ENCODE measurements around the gene KIRREL1. TPM values are rescaled to one million over a fixed set of nuclear protein-coding genes. Genes with fewer than 3 reads are reported as not detected.
A peak's percentile ranks its signal among the peaks of the same experiment; 100 is the strongest.

KIRREL1 gene
- total and polyA plus RNA-seq, 5 donors from 2014 or later = not detected

GRCh38 chr1:158020259-158020885 is 26.9 kb downstream of the KIRREL1 start:
- peaks cover 5% of the 10 kb centered on the region for H3K27me3 Mint-ChIP-seq
- H3K9me3 Mint-ChIP-seq = no peaks in the 10 kb centered on the region
- no peaks in the 10 kb centered on the region for H3K4me1 Mint-ChIP-seq
- Histone ChIP-seq H3K36me3 (ENCODE audit: control insufficient read depth, insufficient read depth, low read length) (no peaks in the 10 kb centered on the region), H3K4me3 (ENCODE audit: low read depth, low read length) (no peak overlapping the region), H3K4me1 (ENCODE audit: control insufficient read depth, insufficient read depth, low read length, poor library complexity, severe bottlenecking) (no peaks in the 10 kb centered on the region), H3K27ac (ENCODE audit: insufficient read depth, low read length, poor library complexity, severe bottlenecking) (no peak overlapping the region), H3K27me3 (ENCODE audit: control insufficient read depth, insufficient read depth, low read length) (peaks cover 2% of the 10 kb centered on the region), H3K9me3 (ENCODE audit: control insufficient read depth in 2 of 2, low read length in 2 of 2) (no peaks in the 10 kb centered on the region)
- ATAC-seq (ENCODE audit: low read depth in 2 of 2) (no peak), DNase-seq (no peak)
- H3K36me3 Mint-ChIP-seq = no peaks in the 10 kb centered on the region
- no peak overlapping the region for H3K4me3 Mint-ChIP-seq
- H3K27ac Mint-ChIP-seq = no peak overlapping the region

- no peaks in the 10 kb centered on the region for H3K36me3 Mint-ChIP-seq
- H3K27ac Mint-ChIP-seq = no peak overlapping the region
- Histone ChIP-seq H3K36me3 (ENCODE audit: control insufficient read depth, insufficient read depth, low read length) (no peaks in the 10 kb centered on the region), H3K27ac (ENCODE audit: insufficient read depth, low read length, poor library complexity, severe bottlenecking) (no peak overlapping the region), H3K4me1 (ENCODE audit: control insufficient read depth, insufficient read depth, low read length, poor library complexity, severe bottlenecking) (no peaks in the 10 kb centered on the region), H3K9me3 (ENCODE audit: control insufficient read depth in 2 of 2, low read length in 2 of 2) (no peaks in the 10 kb centered on the region), H3K4me3 (ENCODE audit: low read depth, low read length) (no peak overlapping the region), H3K27me3 (ENCODE audit: control insufficient read depth, insufficient read depth, low read length) (peaks cover 2% of the 10 kb centered on the region)
- ATAC-seq (ENCODE audit: low read depth in 2 of 2) (no peak), DNase-seq (no peak)
- peaks cover 5% of the 10 kb centered on the region for H3K27me3 Mint-ChIP-seq
- no peaks in the 10 kb centered on the region for H3K4me1 Mint-ChIP-seq
- H3K9me3 Mint-ChIP-seq = no peaks in the 10 kb centered on the region
- no peak overlapping the region for H3K4me3 Mint-ChIP-seq
Observed at GRCh38 chr1:158020886-158021620, 27.6 kb downstream of the KIRREL1 start.

GRCh38 chr1:158021721-158022120 is 28.3 kb downstream of the KIRREL1 start:
- H3K27me3 Mint-ChIP-seq = peaks cover under 1% of the 10 kb centered on the region
- H3K9me3 Mint-ChIP-seq = no peaks in the 10 kb centered on the region
- H3K27ac Mint-ChIP-seq = no peak overlapping the region
- ATAC-seq (ENCODE audit: low read depth in 2 of 2) = no peak
- DNase-seq = no peak
- no peak overlapping the region for H3K27ac ChIP-seq (ENCODE audit: insufficient read depth, low read length, poor library complexity, severe bottlenecking)
- no peak overlapping the region for H3K4me3 ChIP-seq (ENCODE audit: low read depth, low read length)
- peaks cover 2% of the 10 kb centered on the region for H3K27me3 ChIP-seq (ENCODE audit: control insufficient read depth, insufficient read depth, low read length)
- H3K36me3 Mint-ChIP-seq = no peaks in the 10 kb centered on the region
- no peaks in the 10 kb centered on the region for H3K4me1 Mint-ChIP-seq
- no peaks in the 10 kb centered on the region for H3K4me1 ChIP-seq (ENCODE audit: control insufficient read depth, insufficient read depth, low read length, poor library complexity, severe bottlenecking)
- no peaks in the 10 kb centered on the region for H3K9me3 ChIP-seq (ENCODE audit: control insufficient read depth in 2 of 2, low read length in 2 of 2)
- H3K36me3 ChIP-seq (ENCODE audit: control insufficient read depth, insufficient read depth, low read length) = no peaks in the 10 kb centered on the region
- H3K4me3 Mint-ChIP-seq = no peak overlapping the region

GRCh38 chr1:158022554-158023312 is 29.3 kb downstream of the KIRREL1 start:
- Mint-ChIP-seq H3K27me3 (no peaks in the 10 kb centered on the region), H3K27ac (no peak overlapping the region), H3K36me3 (no peaks in the 10 kb centered on the region), H3K4me3 (no peak overlapping the region), H3K4me1 (no peaks in the 10 kb centered on the region), H3K9me3 (no peaks in the 10 kb centered on the region)
- H3K9me3 ChIP-seq (ENCODE audit: control insufficient read depth in 2 of 2, low read length in 2 of 2) = no peaks in the 10 kb centered on the region
- H3K27me3 ChIP-seq (ENCODE audit: control insufficient read depth, insufficient read depth, low read length) = peaks cover 2% of the 10 kb centered on the region
- no peak overlapping the region for H3K4me3 ChIP-seq (ENCODE audit: low read depth, low read length)
- DNase-seq (no peak), ATAC-seq (ENCODE audit: low read depth in 2 of 2) (no peak)
- no peaks in the 10 kb centered on the region for H3K4me1 ChIP-seq (ENCODE audit: control insufficient read depth, insufficient read depth, low read length, poor library complexity, severe bottlenecking)
- no peaks in the 10 kb centered on the region for H3K36me3 ChIP-seq (ENCODE audit: control insufficient read depth, insufficient read depth, low read length)
- H3K27ac ChIP-seq (ENCODE audit: insufficient read depth, low read length, poor library complexity, severe bottlenecking) = no peak overlapping the region

- Mint-ChIP-seq H3K4me3 (no peak overlapping the region), H3K36me3 (no peaks in the 10 kb centered on the region), H3K9me3 (no peaks in the 10 kb centered on the region), H3K4me1 (no peaks in the 10 kb centered on the region), H3K27ac (no peak overlapping the region), H3K27me3 (no peaks in the 10 kb centered on the region)
- ATAC-seq (ENCODE audit: low read depth in 2 of 2) (no peak), DNase-seq (no peak)
- Histone ChIP-seq H3K4me3 (ENCODE audit: low read depth, low read length) (no peak overlapping the region), H3K36me3 (ENCODE audit: control insufficient read depth, insufficient read depth, low read length) (no peaks in the 10 kb centered on the region), H3K4me1 (ENCODE audit: control insufficient read depth, insufficient read depth, low read length, poor library complexity, severe bottlenecking) (no peaks in the 10 kb centered on the region), H3K9me3 (ENCODE audit: control insufficient read depth in 2 of 2, low read length in 2 of 2) (no peaks in the 10 kb centered on the region), H3K27me3 (ENCODE audit: control insufficient read depth, insufficient read depth, low read length) (peaks cover 2% of the 10 kb centered on the region), H3K27ac (ENCODE audit: insufficient read depth, low read length, poor library complexity, severe bottlenecking) (no peak overlapping the region)
Observed at GRCh38 chr1:158024737-158025136, 31.3 kb downstream of the KIRREL1 start.

GRCh38 chr1:158025576-158026230 is 32.3 kb downstream of the KIRREL1 start:
- no peaks in the 10 kb centered on the region for H3K36me3 ChIP-seq (ENCODE audit: control insufficient read depth, insufficient read depth, low read length)
- no peak overlapping the region for H3K27ac ChIP-seq (ENCODE audit: insufficient read depth, low read length, poor library complexity, severe bottlenecking)
- H3K9me3 Mint-ChIP-seq = no peaks in the 10 kb centered on the region
- no peaks in the 10 kb centered on the region for H3K36me3 Mint-ChIP-seq
- no peaks in the 10 kb centered on the region for H3K4me1 Mint-ChIP-seq
- peak overlapping the region in 1 of 3 donors; percentile 87 for H3K27ac Mint-ChIP-seq
- H3K9me3 ChIP-seq (ENCODE audit: control insufficient read depth in 2 of 2, low read length in 2 of 2) = no peaks in the 10 kb centered on the region
- ATAC-seq (ENCODE audit: low read depth in 2 of 2) (no peak), DNase-seq (no peak)
- H3K4me1 ChIP-seq (ENCODE audit: control insufficient read depth, insufficient read depth, low read length, poor library complexity, severe bottlenecking) = no peaks in the 10 kb centered on the region
- no peaks in the 10 kb centered on the region for H3K27me3 Mint-ChIP-seq
- H3K27me3 ChIP-seq (ENCODE audit: control insufficient read depth, insufficient read depth, low read length) = no peaks in the 10 kb centered on the region
- H3K4me3 ChIP-seq (ENCODE audit: low read depth, low read length) = no peak overlapping the region
- H3K4me3 Mint-ChIP-seq = no peak overlapping the region

GRCh38 chr1:158026651-158027050 is 33.2 kb downstream of the KIRREL1 start:
- Histone ChIP-seq H3K27me3 (ENCODE audit: control insufficient read depth, insufficient read depth, low read length) (no peaks in the 10 kb centered on the region), H3K9me3 (ENCODE audit: control insufficient read depth in 2 of 2, low read length in 2 of 2) (no peaks in the 10 kb centered on the region), H3K4me1 (ENCODE audit: control insufficient read depth, insufficient read depth, low read length, poor library complexity, severe bottlenecking) (no peaks in the 10 kb centered on the region), H3K36me3 (ENCODE audit: control insufficient read depth, insufficient read depth, low read length) (no peaks in the 10 kb centered on the region), H3K4me3 (ENCODE audit: low read depth, low read length) (no peak overlapping the region), H3K27ac (ENCODE audit: insufficient read depth, low read length, poor library complexity, severe bottlenecking) (no peak overlapping the region)
- Mint-ChIP-seq H3K36me3 (no peaks in the 10 kb centered on the region), H3K4me1 (no peaks in the 10 kb centered on the region), H3K27ac (no peak overlapping the region), H3K9me3 (no peaks in the 10 kb centered on the region), H3K27me3 (no peaks in the 10 kb centered on the region), H3K4me3 (no peak overlapping the region)
- no peak for DNase-seq
- ATAC-seq (ENCODE audit: low read depth in 2 of 2) = no peak

Measured in CD4-positive, CD25-positive, alpha-beta regulatory T cell (primary cell).